SK-N-DZ (cell line): ENCODE data around the gene NR3C1.
A peak's percentile ranks its signal among the peaks of the same experiment; 100 is the strongest.

ENCODE experiments used
- DNase-seq: peaks from one replicate; pipeline ENCODE4 v3.0.0-alpha.2; 2015; ENCODE audit warnings: low spot score

The NR3C1 gene

GRCh38 chr5:143362664-143363227, 40.7 kb downstream of the NR3C1 start:
- no peak for DNase-seq

- DNase-seq: no peak
These were observed 42.0 kb downstream of the NR3C1 start for GRCh38 chr5:143361438-143361837.

DNA sequence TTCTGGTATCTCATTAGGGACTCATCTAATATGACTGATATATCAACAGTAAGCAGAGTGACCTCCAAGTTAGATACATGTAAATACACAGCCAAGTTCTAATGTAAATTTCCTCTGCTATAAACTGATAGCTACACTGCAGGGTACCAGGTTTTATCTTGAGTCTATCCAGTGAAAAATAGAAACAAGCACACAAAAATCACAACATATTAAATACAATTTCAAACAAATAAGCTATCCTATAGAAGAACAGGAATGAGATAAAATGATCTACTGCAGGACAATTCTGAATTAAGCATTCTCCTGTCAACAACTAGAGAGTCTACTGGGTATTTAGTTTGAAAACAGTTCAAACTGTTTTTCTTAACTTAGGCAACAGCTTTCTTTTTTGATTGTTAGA, 42.7 kb downstream of the NR3C1 start:
- DNase-seq: no peak

DNA sequence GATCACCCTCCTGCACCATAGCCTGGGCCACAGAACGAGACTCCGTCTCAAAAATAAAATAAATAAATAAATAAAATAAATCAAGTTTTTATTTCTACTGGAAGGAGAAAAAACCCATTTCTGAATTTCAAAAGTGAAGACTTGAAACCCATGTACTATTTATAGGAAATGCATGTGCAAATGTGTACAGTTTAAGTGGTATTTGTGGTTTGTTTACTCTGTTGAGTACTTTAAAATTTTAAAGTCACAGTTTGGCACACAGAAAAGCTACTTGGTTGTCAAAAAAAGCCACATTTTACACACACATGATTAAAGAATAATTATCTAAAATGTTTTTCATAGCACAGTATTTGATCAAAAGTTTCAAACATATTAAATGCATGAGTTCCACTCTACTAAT, 43.6 kb downstream of the NR3C1 start:
- no peak for DNase-seq

- DNase-seq: no peak
These were observed 46.5 kb downstream of the NR3C1 start for GRCh38 chr5:143356855-143357583.

DNA sequence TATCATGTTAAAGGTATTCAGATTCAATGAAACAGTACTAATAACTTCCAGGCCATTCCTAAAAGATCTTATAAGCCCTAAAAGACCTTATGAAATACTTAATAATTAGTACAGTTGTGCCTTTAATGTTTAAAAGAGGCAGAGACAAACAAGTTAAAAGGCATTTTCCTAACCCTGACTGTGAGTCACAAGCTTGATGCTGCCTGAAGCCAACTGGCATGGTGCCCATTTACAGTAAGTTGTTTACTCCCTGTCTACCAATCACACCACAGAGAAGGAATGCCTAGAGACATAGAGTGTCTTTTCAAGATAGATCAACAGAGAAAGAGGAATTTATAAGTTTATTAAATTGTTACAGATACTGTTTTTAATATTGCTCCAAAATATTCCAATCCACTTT, 47.8 kb downstream of the NR3C1 start:
- no peak for DNase-seq

- no peak for DNase-seq
These were observed 49.5 kb downstream of the NR3C1 start for GRCh38 chr5:143354025-143354424.

- no peak for DNase-seq
These were observed 50.8 kb downstream of the NR3C1 start for GRCh38 chr5:143352691-143353090.

DNA sequence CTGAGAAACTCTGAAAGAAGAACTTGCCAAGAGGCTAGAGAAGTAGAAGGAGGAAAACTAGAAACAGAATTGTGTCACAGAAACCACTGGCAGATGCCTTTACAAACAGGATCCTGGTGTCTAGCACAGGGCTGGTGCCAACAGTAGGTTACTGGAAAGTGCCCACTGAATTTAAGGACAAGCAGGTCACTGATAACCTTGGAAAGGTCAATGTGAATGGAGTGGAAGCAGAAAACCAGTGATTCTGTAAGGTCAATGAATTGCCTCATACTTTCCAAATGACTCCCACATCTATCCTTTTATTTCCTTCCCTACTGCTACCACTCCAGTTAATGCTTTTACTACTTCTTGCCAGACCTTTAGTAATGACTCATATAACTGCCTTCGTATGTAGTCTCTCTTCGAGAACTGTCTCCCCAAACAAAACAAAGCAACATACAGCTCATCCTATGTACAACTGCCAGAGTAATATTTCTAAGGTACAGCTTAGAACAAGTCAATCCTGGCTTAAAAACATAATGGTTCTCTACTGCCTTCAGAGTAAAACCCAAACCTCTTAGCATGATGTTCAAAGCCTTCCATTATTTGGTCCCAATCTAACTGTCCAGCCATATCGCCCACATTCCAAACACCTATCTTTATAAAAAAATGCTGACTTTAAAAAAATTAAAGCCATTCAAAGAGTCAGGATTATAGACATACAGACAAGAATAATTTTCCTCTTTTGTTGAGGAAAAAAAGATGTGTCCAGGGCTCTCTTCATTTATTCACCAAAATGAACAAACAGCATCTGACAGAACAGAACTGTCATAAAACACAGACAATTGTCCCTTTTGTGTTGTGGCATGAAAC, 52.5 kb downstream of the NR3C1 start:
- DNase-seq: no peak

- DNase-seq: no peak
These were observed 53.1 kb downstream of the NR3C1 start for GRCh38 chr5:143350341-143350740.

- no peak for DNase-seq
These were observed 54.3 kb downstream of the NR3C1 start for GRCh38 chr5:143349177-143349576.

GRCh38 chr5:143347698-143348344, 55.7 kb downstream of the NR3C1 start:
- DNase-seq: no peak

DNA sequence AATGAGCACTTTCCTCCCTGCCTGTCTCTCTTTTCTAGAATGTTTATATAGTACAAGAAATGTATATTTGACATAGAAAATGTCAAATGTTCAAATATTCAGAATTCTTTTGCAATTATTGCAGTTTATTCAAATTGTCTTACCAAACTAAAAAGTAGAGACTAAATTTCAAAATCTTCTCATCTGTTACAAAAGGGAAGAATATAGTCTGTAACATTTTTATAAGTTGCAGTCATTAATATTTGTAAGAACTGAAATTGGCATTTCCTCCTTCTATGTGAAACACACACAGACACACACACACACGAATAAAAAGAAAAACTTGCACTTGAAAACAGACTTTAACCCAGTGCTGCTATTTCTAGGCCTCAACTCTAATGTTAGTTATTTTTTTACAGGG, 56.4 kb downstream of the NR3C1 start:
- DNase-seq: no peak

DNA sequence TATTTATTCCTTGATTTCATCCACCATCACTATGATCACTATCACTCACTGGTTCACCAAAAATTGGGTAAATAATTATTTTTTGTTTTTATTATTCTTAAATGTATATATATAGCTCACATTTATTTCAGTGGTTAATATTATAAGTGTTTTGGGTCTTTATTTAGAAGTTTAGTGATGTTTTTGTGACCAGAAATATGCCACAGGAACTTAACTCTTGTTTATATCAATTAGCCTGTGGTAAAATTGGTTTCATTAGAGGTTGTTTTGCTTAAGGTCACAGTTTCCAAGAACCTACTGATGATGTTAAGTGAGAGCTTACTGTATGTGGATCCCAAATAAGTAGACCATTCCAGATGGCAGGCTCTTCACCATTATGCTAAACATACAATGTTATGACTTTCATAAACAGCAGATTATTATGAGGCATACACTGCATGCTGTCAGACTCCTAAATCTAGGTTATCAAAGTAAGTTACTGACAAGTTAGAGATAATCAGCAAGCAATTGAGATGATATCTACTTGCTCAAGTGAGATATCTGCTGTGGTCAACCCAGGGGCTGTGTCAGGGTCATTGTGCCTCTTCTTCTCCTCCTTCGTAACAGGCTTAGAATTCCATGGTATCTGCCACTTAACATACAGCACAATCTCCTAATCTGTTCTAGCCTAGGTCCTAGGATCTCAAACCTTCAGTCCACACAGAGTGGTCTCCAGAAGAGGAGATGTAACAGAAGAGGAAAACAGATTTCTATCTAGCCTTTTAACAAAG, 57.6 kb downstream of the NR3C1 start:
- DNase-seq: peak; percentile 5

DNA sequence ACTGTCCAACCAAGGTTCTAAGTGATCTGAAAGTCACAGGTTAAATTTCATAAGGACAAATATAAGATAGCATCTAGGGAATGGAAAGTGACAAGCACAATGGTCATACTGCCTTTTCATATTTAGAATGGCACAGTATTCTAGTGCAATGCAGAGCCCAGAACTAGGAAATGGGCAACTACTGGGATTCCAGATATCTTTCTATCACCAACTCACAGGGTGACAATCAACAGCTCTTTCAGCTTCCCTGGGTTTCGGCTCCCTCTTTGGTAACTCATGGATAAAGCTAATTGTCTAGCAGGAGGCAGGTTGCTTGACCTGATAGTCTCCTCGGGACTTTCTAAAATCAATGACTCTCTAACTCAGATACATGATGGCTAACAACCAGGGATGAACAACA, 60.4 kb downstream of the NR3C1 start:
- no peak for DNase-seq

DNA sequence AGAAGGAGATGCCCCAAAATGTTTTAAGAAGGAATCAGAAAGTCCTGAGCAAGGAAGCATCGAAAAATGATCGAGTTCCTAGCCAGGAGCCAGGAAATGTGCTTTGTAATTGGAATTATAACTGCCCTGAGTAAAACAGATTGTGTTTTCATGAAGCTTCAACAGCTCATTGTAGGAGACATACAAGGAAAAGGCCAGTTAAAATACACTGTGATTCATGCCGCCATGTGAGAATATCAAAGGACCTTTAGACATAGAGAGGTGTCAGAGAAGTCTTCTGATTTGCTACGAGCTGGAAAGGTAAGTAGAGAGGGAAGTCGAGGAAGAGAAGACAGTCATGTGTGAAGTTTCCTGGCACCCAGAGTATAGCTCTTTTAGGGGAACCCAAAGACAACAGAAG, 60.9 kb downstream of the NR3C1 start:
- DNase-seq: no peak

GRCh38 chr5:143341807-143342570, 61.5 kb downstream of the NR3C1 start:
- no peak for DNase-seq

DNA sequence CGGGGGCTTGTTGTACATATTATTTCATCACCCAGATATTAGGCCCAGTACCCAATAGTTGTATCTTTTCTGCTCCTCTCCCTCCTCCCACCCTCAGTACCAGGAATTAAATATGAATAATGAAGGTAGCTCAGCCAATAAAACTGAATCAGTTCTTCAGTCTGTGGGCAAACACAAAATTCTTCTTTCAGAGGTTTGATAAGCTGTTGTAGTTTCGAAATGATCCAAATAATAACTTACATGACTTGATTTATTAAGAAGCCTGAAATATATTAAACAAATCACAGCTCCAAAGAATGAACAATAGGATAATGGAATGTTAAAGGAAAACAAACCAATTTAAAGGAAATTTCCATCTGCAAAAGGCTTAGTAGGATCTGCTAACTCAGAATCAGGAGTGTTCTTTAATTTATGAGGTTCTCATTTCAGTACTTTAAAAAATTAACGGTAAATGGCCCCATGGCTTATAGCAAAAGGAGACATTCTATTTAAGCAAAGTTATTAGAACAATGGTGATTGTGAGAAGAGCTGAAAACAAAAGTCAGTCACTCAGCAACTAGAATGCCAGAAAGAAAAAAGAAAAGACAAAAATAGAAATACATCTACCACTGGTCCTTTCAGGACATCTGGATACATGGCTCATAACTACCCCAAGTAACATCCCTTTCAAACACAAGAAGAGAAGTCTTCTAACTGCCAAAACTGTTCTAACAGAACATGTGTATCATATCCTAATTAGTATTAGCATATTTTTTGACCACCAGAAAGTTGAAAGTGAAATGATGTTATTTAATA, 62.4 kb downstream of the NR3C1 start:
- DNase-seq: no peak

- DNase-seq: no peak
These were observed 64.7 kb downstream of the NR3C1 start for GRCh38 chr5:143338658-143339366.
